NCI-H446 (cell line): Measurements from ENCODE around the gene SHQ1.

Source experiments
- DNase-seq, 2 experiments: peaks; one replicate each; lab custom pipeline; 2025; lab: John Stamatoyannopoulos, UW

SHQ1 gene

DNA sequence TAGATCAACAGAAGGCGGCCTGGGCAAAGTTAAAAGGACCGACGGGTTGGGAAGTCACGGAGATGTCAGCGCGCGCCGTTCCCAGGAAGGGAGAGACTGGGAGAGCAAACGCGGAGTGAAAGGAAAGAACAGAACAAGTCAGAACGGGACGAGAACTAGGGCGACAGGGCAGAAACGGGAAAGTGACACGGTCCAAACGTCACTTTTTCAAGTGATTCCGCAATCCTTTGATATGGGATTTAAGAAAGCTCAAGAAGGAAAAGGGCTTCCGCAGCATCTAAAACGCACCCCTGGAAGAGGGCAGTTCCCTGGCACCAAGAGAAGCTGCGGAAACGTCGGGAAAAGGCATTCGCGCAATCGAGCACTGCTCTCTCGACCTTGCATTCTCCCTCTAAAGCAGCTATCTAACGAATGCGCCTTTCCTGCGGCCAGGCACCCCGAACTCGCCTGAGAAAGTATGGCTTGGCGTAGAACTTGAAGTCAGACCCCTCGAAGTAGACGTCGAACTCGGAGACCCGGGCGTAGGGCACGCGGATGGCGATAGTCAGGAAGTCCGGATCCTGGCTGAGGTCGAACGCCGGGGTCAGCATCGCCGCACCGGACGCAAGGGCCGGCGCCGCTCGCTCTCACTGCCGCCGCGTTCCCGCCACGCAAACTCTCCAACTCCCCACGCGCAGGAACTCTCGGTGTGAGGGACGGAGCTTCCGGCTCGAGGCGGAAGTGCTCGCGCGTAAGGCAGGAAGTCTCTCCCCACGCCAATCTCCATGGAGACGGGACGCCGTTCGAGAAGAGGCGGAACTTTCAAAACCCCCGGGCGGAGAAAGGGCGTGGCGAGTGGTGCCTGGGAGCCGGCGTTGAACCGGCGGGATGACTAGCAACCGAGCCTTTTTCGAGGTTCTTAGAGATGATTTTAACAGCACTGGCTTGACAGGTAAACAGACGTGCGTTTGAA, at the start of gene SHQ1:
Gene SHQ1, minus strand, starts transcription at position 695 of the 952 bp plus-strand sequence. Its CDS starts 105 bp downstream, at position 590.
- peak; percentile 74 to 89 for DNase-seq

DNA sequence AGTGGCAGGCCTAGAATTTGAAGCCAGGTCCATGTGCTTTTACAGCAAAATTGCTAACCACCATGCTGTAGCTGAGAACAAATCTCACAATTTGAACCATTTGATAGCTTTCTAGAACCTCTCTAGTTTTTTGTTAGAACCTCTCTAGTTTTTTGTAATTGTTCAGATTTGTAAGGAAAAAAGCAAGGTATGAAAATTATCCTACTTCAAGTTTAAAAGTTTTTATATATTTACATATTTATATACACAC, 49.4 kb upstream of the SHQ1 start:
- no peak for DNase-seq

DNA sequence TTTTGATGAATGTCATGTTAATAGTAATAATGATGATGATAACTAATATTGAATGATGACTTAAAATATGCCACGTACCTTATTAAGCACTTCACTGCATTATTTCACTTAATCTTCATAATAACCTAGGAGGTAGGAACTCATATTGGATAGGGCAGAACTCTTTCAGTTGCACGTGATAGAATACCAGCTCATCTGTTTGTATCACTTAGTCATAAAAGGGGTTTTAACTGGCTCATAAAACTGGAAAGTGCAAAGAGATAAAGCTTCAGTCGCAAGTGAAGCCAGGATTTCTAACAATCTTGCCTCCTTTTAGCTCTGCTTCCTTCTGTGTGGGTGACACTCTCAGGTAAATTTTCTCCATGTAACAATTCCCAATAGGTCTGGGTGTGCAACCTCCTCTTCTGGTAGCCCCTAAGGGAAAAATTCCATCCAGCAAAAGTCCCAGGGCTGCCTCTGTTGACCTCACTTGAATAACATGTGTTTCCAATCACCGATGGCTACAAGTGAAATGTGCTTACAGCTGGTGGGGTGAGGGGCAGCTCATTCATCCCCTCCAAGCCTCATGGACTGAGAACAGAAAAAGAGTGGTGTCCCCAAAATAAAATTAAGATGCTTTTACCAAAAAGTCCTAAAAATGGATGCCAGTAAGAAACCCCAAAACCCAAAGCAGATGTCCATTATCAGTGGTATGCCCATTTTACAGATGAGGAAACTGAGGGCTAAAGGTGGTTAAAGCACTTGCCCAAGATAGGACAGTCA, 48.9 kb upstream of the SHQ1 start:
- no peak for DNase-seq

DNA sequence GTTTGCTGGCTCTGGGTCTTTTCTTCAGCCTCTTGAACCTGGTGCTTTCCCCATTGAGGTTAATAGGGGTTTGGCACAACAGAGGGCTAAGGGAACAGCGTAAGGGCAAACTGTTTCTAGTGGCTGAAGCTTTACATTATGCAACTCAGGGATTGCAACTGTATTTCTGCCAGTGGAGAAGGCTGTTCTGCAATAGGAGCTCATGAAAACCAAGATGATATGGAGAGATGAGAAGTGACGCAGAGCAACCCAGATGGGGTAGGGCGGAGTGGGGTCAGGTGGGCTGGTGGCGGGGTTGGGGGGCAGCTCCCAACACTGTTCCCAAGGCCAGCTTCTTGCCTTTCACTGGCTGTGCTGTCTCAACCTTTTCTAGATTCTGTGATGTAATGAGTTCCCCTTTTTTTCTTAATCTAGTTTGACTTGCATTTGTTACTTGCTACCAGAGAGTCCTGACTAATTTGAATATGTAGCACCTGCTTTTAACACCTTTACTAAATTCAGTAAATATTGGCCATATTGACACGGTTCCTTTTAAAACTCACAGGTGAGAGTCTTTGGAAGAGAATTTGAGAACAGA, 46.8 kb upstream of the SHQ1 start:
- DNase-seq, result no peak

DNA sequence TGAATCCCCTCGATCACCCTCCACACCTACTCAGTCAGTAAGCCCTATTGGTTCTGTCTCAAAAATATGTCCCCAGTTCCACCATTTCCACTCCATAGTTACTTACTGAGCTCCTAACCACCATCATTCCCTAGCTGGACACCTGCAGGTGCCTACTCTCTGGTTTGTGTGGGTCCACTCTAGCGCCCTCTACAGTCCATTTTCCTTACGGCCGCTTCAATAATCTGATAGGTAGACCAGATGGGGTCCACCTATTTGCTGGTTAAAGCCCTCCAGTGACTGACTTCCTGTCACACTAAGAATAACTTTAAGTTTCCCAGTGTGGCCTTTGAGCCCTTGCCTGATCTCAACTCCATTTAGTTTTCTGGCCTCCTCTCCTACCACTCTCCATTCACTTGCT, 44.6 kb upstream of the SHQ1 start:
- DNase-seq, result no peak

DNA sequence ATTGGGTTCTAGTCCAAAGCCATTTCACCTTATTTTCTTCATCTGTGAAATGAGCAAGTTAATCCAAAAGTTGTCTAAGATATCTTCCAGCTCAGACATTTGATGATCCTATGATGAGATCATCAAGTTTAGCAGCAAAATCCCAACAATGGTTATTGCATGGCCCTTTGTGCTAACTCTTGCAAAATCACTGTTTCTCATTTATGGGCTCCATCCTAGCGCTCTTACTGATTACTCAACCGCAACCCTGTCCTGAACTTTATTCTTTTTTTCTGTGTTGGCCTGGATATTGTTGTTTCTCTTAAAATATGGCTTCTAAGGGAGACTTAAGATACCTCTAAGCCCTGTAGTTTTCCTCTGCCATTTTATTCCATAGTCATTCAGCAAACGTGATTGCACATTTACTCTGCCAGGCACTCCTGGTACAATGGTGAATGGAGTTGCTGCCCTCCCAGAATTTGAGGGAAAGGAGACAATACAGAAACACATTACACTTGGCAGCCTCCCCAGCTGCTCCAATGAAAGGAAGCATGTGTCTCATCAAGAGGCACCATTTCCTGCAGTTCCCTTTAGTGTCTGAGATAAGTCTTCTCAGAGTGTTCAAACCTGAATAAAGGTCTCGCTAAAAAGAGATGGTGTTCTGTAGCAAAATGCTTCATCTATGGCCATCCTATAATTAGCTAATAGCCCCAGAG, 44.0 kb upstream of the SHQ1 start:
- DNase-seq, result peak in 1 of 2 experiments; percentile 10

DNA sequence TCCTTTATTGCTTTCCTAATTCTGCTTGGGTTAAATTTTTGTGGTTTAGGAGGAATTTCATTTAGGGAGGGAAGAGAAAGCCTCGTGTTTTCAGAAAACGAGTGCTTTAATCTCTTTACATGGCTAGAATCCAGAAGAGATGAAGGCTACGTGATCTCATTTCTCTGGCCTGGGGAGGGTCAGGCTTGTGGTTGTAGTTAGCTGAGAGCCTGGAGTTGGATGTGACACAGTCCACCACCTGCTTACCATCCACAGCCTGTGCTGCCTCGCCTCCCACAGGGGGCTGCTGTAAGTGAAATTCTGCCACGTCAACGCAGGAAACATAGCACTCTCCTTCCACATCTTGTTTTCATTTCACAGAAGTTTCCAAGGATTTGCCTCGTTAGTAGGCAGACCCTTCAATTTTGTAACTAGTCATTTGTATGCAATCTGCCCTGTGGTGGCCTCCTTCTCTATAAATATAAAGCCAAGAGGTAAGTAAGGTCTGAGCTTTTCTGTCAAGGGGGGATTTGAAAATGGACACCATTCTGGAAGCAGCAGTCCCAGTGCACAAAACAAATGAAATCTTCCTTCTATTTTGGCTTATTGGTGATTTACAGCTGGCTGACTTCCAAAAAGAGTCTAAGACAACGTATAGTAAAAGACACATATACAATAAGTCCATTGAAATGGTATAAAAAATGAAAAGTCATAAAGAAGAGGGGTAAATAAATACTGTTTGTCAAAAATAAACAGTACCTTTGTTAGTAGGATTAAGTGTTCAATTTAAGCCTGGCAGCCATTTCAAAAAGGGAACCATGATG, 43.0 kb upstream of the SHQ1 start:
- DNase-seq, result peak in 1 of 2 experiments; percentile 26

DNA sequence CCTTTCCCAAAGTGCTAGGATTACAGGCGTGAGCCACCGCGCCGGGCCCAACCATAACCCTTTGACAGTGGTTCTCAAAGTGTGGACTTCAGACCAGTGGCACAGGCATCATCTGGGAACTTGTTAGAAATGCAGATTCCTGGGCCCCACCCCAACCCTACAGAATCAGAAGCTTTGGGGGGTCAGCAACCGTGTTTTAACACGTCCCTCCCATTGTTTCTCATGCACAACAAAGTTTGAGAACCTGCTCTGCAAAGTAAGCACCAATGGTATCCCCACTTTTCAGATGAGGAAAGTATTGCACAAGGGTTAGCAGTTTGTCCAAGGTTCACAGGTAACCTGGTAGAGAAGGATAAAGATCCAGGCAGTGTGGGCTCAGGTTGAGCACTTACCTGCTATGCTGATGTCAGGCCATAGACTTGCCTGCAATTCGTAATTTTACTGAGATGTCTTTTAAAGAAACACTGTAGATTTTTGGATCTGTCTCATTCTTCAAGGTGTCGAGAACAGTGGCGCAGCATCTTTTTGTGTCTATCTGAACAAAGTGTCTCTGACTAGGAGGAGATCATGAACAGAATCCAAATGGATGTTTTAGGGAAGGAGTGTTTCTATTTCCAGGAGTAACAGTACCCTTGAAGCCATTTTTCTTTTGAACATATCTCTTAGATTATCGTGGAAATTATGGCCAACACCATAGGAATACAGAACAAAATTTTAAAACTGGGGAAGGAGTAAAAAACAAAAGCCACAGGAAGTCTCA, 42.1 kb upstream of the SHQ1 start:
- DNase-seq, result no peak

DNA sequence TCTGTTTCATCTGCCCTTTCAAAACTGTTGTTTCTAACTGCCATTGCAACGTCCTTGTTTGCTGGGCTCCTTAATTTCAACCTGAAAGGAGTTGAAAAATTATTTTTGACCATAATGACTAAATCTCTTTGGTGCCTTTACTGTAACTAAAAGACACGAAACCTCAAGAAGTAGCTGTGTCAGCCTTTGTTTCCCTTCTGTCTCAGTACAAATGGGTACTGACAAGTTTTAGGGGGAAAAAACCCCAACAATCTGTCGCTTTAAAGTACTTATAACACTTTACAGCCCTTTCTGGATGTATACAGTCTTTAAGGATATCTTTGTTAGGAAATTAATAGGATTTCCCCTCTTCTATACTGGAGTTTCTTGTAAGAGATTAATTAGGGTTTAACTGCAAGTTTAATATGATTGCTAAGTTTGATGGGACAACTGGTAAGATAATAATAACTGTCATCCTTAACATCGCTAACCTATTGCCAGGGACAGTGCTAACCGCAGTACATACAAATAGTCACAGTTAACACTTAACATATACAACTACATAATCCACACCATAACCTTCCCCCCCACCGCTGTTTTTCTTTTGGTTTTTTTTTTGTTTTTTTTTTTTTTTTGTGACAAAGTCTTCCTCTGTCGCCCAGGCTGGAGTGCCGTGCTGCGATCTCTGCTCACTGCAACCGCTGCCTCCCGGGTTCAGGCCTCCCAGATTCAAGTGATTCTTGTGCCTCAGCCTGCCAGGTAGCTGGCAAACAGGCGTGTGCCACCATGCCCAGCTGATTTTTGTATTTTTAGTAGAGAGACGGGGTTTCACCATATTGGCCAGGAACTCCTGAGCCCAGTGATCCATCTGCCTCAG, 41.3 kb upstream of the SHQ1 start:
- no peak for DNase-seq

DNA sequence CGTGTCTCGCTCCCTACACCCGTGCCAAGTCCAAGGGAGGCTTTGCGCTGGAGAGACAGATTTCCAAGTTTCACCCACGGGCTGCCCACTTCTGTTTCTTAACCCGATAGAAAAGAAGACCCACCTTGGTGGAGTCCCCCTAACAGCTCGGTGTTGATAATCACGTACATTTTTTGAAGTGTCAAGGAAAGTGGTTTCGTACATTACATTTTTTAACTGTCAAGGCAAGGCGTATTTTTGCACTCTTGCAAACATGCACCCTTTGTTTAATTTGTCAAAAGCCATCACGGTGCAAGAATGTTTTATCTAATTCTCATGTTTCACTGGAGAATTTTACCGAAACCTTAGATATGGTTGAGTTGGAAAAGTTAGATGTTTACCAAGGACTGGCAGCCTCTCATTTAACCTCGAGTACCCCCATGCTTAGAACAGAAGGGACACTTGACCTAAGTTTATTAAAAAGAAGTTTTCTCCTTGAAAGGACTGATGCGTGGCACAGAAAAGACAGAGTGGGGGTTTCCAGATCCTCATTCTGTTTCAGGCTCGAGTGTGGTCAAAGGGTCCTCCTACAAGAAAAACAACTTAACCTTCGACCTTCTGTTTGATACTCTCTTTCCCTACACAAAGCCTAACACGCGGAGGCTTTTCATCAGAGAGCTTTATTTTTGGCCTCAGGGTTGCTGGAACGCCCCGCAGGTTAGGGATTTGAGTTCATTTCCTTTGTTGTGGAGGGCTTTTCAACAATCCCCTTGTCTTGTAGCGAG, 40.5 kb upstream of the SHQ1 start:
- peak in 1 of 2 experiments; percentile 34 for DNase-seq

DNA sequence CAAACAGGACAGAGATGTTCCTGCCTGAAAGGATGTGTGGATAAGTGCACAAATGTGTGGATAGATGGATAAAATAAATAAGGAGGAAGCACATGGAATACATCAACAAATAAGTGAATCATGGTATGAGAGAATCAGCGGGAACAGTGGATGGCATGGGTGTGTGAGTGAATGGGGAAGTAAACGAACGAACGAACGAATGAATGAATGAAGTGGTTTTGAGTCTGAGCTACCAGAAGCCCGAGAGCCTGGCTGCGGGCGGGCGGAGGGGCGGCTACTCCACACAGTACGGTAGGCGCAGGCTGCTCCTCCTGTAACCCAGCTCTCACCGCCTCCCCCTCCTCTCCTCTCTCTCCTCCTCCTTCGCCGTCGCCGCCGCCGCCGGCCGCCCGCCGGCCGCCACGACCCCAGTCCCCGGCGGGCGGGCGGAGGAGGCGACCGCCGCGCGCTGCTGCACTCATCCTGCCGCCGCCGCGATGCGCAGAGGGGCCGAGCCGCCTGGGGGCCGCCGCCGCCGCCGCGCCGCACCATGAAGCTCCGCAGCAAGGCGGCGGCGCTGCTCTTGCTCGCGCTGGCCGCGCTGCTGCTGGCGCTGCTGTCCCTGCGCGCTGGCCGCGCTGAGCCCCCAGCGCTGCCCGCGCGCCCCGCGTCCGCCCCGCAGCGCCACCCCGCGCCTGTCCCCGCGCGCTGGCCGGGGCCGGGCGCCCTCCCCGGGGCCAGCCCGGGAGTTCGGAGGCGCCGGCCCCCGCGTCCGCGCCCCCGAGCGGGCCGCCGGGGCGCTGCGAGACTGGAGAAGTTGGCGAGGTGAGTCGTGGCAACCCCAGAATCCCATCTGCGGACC, 39.7 kb upstream of the SHQ1 start, which contains the start of gene GXYLT2:
Gene GXYLT2, plus strand, starts transcription at position 342 of the 841 bp plus-strand sequence. Its CDS starts 188 bp downstream, at position 530.
- DNase-seq, result peak in 1 of 2 experiments; percentile 48

DNA sequence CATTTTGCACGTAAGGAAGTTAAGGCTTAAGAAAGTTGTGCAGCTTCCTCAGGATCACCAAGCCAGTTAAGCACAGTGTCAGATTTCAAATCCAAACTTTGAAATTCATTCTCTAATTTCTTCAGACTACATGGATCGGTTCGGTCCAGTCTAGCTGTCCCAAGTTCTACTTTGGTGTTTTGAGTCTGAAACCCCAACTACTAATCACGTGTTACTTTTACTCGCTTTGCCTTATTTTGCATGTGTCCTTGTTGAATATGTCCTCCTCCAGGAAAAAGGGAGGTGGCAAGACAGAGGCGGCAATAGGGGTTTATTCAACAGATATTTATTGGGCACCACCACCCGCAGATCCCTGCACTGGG, 39.1 kb upstream of the SHQ1 start:
- no peak for DNase-seq

DNA sequence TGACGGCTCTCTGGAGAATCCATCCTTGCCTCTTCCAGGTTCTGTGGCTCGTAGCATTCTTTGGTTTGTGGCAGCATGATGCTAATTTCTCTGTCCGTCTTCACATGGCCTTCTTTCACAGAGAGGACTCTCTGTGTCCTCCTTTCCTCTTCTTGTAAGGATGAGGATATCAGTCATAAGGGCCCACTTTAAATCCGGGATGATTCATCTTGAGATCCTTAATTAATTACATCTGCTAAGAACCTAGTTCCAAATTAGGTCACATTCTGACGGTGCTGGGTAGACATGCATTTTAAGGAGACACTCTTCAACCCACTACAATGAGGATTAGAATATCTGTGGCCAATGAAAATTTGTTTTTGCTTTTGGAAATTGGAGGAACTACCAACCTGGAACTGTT, 23.9 kb upstream of the SHQ1 start:
- no peak for DNase-seq

DNA sequence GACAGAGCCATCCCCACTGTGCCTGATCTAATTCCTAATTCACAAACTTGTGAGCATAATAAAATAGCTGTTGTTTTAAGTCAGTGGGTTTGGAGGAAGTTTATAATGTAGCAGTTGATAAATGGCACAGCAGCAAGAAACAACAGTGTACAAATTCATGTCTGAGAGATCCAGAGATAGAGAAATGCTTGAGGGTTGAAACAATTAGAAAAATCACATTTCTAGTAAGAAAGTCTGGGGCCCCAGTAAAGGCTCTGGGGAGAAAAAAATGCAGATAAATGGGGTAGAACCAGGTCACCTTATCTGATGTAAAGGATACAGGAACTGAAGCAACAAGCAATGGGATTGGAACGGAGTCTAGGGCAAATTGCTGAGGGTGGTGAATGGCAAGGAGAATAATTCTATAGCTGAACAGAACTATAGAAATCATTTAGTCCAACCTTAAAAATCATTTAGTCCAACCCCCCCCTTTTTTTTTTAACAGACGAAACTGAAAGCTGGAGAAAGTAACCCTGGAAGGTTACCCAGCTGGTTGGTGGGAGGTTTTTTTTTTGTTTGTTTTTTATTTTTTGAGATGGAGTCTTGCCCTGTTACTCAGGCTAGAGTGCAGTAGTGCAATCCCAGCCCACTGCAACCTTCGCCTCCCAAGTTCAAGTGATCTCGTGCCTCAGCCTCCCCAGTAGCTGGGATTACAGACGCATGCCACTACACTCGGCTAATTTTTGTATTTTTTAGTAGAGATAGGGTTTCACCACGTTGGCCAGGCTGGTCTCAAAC, 14.3 kb upstream of the SHQ1 start:
- no peak for DNase-seq

DNA sequence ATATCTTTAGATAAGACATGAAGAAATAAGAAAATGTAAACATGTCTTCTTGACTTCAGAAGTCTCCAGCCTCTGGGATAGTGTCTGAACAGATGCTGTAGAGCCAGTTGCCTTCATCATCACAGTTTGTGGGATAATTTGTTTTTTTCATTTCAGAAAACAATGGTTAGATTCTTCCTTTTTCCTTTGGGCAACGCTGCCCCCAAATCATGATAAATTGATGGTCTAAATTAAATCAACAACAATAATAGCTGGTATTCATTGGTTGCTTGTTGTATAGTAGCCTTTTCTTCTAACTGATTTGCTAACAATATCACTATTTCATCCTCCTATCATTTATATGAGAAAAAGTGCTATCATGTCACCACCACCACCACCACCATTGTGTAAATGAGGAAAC, 12.6 kb upstream of the SHQ1 start:
- DNase-seq, result no peak

DNA sequence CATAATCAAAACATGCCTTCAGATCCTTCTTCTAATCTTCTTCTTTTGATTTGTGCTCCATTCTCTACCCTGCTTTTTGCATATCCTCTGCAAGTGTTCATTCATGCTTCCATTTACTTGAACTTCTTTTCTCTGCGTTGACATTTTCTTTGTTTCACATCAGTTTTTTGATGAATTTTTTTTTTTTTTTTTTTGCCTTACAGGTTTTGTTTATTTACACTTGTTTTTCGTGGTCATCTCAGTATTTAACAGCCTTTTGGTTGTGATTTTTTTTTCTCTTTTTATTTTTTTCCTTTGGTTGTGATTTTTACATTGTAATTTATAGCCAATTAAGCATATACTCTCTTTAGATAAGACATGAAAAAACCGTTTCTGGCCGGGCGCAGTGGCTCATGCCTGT, 11.8 kb upstream of the SHQ1 start:
- DNase-seq, result no peak

DNA sequence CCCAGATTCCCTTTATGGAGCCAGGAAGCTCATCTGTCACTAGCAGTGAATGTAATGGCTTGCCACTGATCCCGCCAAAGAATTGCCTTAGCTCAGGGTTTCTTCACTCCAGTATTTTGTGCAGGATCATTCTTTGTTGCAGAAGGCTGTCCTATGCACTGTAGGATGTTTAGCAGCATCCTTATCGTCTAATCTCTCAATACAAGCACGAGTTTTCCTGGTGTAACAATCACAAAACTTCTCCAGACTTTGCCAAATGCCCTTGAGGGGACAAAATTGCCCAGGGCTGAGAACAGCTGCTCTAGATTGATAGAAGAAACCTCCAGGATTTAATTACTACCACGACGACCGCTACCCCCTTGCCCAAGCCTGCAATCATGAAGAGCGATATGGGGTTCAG, 6.8 kb upstream of the SHQ1 start:
- DNase-seq, result no peak
